Measurements from ENCODE around the gene UCP2. TPM values are rescaled to one million over a fixed set of nuclear protein-coding genes. Genes with fewer than 3 reads are reported as not detected.

The UCP2 gene
- total RNA-seq, 2 experiments from 2014 or later = 145 to 358 TPM

DNA sequence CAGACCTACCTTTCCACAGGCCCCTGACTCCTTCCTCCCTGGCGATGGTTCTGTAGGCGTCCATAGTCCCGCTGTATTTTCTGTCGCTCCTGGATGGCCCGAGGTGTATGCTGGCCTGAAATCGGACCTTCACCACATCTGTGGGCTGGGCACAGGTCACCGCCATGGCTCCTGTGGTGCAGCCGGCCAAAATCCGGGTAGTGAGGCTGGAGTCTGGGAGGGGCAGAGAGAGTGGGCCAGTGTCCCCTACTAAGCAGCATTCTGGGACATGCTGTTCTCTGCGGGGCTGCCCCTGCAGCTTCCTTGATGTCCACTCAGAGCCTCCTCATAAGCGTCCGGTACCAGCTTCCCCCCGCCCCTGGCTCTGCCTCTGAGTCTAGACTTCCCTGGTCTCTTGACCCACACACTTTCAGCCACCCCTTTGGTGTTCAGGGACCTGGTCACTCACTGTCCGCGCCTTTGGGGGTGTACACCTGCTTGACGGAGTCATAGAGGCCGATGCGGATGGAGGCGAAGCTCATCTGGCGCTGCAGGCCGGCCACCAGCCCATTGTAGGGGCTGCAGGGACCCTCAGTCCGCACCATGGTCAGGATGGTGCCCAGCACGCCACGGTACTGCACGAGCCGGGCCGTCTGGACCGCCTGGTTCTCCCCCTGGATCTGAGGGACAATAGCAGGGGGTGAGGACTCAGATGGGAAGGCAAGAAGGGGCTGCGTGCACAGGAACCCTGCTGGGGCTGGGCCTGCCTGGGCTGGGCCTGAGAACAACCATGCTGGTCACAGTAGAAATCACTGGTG is 23.3 kb upstream of the UCP2 start:
- Histone ChIP-seq H4K20me1 (ENCODE audit: insufficient read depth, low read length) (no peaks in the 10 kb centered on the region), H2AFZ (ENCODE audit: low read length) (no peak overlapping the region), H3K4me2 (ENCODE audit: low read length) (no peak overlapping the region), H3K36me3 (ENCODE audit: insufficient read depth, low read length) (no peaks in the 10 kb centered on the region), H3K79me2 (ENCODE audit: insufficient read depth, low read depth, low read length) (no peaks in the 10 kb centered on the region), H3K9me2 (ENCODE audit: insufficient read depth, low read length) (no peaks in the 10 kb centered on the region), H3K4me3 (ENCODE audit: low read depth, low read length, poor library complexity, severe bottlenecking) (no peak overlapping the region), H3K27ac (ENCODE audit: low read depth, low read length, poor library complexity, severe bottlenecking) (no peak overlapping the region), H3K4me1 (ENCODE audit: insufficient read depth, low read length, poor library complexity, severe bottlenecking) (peaks cover 26% of the 10 kb centered on the region), H3K9me3 (ENCODE audit: low read length) (no peaks in the 10 kb centered on the region)
- BruUV-seq (replicated peaks) = no TSS peak
- TF ChIP-seq, protein P1, sequence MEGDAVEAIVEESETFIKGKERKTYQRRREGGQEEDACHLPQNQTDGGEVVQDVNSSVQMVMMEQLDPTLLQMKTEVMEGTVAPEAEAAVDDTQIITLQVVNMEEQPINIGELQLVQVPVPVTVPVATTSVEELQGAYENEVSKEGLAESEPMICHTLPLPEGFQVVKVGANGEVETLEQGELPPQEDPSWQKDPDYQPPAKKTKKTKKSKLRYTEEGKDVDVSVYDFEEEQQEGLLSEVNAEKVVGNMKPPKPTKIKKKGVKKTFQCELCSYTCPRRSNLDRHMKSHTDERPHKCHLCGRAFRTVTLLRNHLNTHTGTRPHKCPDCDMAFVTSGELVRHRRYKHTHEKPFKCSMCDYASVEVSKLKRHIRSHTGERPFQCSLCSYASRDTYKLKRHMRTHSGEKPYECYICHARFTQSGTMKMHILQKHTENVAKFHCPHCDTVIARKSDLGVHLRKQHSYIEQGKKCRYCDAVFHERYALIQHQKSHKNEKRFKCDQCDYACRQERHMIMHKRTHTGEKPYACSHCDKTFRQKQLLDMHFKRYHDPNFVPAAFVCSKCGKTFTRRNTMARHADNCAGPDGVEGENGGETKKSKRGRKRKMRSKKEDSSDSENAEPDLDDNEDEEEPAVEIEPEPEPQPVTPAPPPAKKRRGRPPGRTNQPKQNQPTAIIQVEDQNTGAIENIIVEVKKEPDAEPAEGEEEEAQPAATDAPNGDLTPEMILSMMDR (conservative IDR thresholded peaks at IDR 0.05; ENCODE audit: low read length) = no peak
- TF ChIP-seq EZH2phosphoT487 (IDR thresholded peaks at IDR 0.05; ENCODE audit: borderline replicate concordance, low read depth, low read length) = no peak
- no peak for DNase-seq (ENCODE audit: low spot score)
- CTCF ChIA-PET (ENCODE audit: unreplicated experiment) = no interaction called here
- intact Hi-C loops (cut with micrococcal nuclease; ENCODE audit: unreplicated experiment) = no loop called here
- POLR2A ChIA-PET = no interaction called here

DNA sequence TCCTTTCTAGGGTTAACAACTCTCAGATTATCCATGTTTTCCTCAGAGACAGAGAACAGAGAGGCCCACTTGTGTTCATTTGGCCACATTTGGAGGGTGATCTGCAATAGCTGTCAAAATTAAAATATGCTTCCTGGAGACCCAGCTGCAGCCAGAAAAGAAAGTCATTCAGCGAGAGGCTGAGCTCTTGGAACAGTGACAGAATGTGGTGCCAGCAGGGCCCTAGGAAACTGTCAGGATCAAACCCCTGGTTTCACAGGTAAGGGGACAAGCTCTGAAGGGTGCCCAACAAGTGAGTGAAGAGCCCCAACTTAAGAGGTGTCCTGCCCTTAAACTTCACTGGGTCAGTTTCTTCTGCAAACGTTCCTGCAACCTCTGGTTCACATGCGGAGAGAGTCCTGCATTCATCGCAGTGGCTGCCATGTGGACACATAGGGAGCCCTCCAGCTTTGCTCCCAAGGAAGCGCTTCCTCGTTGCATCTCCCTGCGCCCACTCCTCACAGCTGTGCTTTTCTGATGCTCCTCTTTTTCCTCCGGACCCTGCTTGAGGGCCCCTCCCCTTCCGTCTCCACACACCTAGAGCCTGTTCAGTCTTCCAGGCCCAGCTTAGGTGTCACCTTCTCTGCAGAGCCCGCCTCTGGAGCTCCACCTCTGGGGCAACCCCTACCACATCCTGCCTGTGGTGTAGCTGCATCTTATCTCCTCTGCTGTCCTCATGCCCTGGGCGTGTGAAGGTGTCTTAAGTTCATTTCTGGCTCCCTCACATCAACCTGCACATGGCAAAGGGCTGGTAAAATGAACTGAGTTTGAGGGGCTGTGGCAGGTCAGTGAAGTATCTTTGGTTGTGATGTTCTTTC is 22.3 kb upstream of the UCP2 start:
- CTCF ChIA-PET (ENCODE audit: unreplicated experiment) = interaction anchor here (1.0 kb wide), 1 partner anchor 16 kb away, joined by 3 read pairs; no protein-coding TSS in a partner anchor
- no peaks in the 10 kb centered on the region for H3K36me3 ChIP-seq (ENCODE audit: insufficient read depth, low read length)
- H3K4me2 ChIP-seq (ENCODE audit: low read length) = no peak overlapping the region
- peaks cover 25% of the 10 kb centered on the region for H3K4me1 ChIP-seq (ENCODE audit: insufficient read depth, low read length, poor library complexity, severe bottlenecking)
- TF ChIP-seq, protein P1 (conservative IDR thresholded peaks at IDR 0.05; ENCODE audit: low read length) = 0 out of 2 replicates have a peak, but pooled peaks have one; percentile 17
- TF ChIP-seq EZH2phosphoT487 (IDR thresholded peaks at IDR 0.05; ENCODE audit: borderline replicate concordance, low read depth, low read length) = no peak
- intact Hi-C loops (cut with micrococcal nuclease; ENCODE audit: unreplicated experiment) = no loop called here
- no peak overlapping the region for H2AFZ ChIP-seq (ENCODE audit: low read length)
- H3K79me2 ChIP-seq (ENCODE audit: insufficient read depth, low read depth, low read length) = no peaks in the 10 kb centered on the region
- BruUV-seq (replicated peaks) = no TSS peak
- H3K27ac ChIP-seq (ENCODE audit: low read depth, low read length, poor library complexity, severe bottlenecking) = no peak overlapping the region
- POLR2A ChIA-PET = interaction anchor here (0.7 kb wide), 1 partner anchor 11 kb away, joined by 3 read pairs; no protein-coding TSS in a partner anchor
- DNase-seq (ENCODE audit: low spot score) = peak; percentile 44
- no peaks in the 10 kb centered on the region for H3K9me2 ChIP-seq (ENCODE audit: insufficient read depth, low read length)
- no peaks in the 10 kb centered on the region for H3K9me3 ChIP-seq (ENCODE audit: low read length)
- H3K4me3 ChIP-seq (ENCODE audit: low read depth, low read length, poor library complexity, severe bottlenecking) = no peak overlapping the region
- H4K20me1 ChIP-seq (ENCODE audit: insufficient read depth, low read length) = no peaks in the 10 kb centered on the region
